IPS-18a (cell line): Measurements from ENCODE around the gene SYNGR1.

ENCODE experiments used
- H3K27ac ChIP-seq: one replicate; pipeline ENCODE4 v1.5.1; 2013; ENCODE audit warnings: low read length
- H3K27me3 ChIP-seq: one replicate; pipeline ENCODE4 v1.6.1; 2013; ENCODE audit warnings: mild to moderate bottlenecking, low read length; ENCODE audit not compliant: control insufficient read depth, insufficient read depth
- H3K36me3 ChIP-seq: one replicate; pipeline ENCODE4 v1.6.1; 2013; ENCODE audit warnings: low read depth, low read length; ENCODE audit not compliant: control insufficient read depth
- H3K4me1 ChIP-seq: one replicate; pipeline ENCODE4 v1.6.1; 2013; ENCODE audit warnings: low read depth, low read length; ENCODE audit not compliant: control insufficient read depth
- H3K4me3 ChIP-seq: one replicate; pipeline ENCODE4 v1.5.1; 2013; ENCODE audit warnings: low read length
- H3K9ac ChIP-seq: one replicate; pipeline ENCODE4 v1.6.1; 2013; ENCODE audit warnings: mild to moderate bottlenecking, low read length, moderate library complexity
- H3K9me3 ChIP-seq: one replicate; pipeline ENCODE4 v1.6.1; 2013; ENCODE audit warnings: low read depth, low read length; ENCODE audit not compliant: control insufficient read depth

The SYNGR1 gene

DNA sequence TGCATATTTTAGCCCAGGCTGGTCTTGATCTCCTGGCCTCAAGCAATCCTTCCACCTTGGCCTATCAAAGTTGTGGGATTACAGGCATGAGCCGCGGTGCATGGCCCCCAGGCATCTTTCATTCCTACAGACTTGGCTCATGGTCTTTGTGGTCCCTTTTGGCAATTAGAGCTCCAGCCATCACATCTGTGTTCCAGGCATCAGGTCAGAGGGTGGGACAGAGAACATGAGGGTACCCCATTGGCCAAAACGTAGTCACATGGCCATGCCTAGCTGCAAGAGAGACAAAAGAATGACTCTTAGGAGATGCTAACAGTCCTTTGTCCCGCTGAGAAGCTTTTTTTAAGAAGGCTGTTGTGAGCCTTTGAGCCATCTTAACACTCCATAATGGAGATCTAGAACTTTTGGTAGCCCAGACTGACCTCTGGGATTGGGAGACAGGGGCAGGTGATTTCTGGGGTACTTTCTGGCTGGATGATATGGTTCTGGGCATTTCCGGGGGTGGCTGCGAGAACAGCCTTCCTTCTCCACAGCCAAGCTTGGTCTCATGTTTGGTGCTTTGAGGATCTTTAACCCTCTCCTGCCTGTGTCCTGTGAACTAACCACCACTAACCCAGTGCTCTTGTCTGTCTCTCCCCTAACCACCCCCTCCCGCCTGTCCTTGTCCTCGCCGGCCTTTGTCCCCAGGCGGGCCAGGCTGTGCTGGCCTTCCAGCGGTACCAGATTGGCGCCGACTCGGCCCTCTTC is 31.4 kb downstream of the SYNGR1 start:
- Histone ChIP-seq H3K4me3 (no peak overlapping the region), H3K27me3 (no peaks in the 10 kb centered on the region), H3K27ac (no peak overlapping the region), H3K9me3 (no peaks in the 10 kb centered on the region), H3K36me3 (no peaks in the 10 kb centered on the region), H3K4me1 (no peaks in the 10 kb centered on the region), H3K9ac (no peak overlapping the region)

DNA sequence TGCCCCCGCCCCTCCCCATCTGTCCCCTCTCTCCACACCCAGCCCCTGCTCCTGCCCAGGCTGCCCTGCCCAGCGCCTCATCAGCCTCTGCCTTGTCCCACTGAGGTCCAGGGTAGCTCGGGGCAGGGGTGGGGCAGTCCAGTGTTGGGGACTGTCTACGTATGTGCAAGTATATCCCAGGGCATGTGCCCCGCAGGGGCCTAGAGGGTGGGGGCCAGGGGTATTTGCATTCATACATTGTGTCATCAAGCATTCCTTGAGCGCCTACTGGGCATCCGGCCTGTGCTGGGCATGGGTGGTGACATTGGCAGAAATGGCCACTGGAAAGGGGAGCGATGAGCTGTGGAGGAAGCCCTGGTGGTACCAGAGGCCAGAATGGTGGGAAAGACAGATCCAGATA is 32.1 kb downstream of the SYNGR1 start:
- Histone ChIP-seq H3K27me3 (no peaks in the 10 kb centered on the region), H3K4me3 (no peak overlapping the region), H3K4me1 (no peaks in the 10 kb centered on the region), H3K9ac (no peak overlapping the region), H3K36me3 (no peaks in the 10 kb centered on the region), H3K27ac (no peak overlapping the region), H3K9me3 (no peaks in the 10 kb centered on the region)

GRCh38 chr22:39382410-39382809 is 32.6 kb downstream of the SYNGR1 start:
- Histone ChIP-seq H3K4me3 (no peak overlapping the region), H3K27ac (no peak overlapping the region), H3K9ac (no peak overlapping the region), H3K4me1 (no peaks in the 10 kb centered on the region), H3K27me3 (no peaks in the 10 kb centered on the region), H3K36me3 (no peaks in the 10 kb centered on the region), H3K9me3 (no peaks in the 10 kb centered on the region)

DNA sequence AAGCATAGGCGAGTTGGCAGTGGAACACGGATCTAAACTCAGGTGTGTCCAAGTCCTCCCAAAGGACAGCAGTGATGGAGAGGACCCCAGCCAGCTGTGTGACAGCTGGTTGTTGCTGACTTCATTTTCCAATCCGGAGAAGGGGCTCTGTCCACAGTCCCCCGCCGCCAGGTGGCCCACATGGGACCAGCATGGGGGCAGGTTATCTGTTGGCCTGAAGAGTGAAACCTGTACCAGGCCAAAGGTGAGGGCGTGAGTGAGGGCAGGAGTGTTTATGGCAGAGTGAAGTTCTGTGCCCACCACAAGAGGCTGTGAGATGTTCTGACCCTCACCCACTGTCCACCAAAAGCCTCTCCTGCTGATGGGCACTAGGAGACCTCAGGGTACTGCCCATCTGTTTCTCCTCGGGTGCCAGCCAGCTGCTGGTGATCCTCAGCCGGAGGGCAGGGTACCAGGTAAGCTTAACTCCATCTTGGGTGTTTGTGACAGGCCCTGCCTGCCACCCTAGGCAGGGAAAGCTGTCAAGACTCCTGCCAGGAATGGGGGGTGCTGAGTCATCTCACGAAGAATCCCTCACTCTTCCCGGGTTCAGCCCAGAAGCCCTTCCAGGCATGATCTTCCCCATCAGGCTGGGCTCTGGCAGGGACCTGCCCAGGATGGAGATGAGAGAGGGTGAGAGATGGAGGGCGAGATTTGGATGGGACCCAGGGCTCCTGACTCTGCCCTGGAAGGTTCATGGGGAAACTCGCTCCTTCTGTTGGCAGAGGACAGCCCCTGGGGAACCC is 34.2 kb downstream of the SYNGR1 start:
- no peak overlapping the region for H3K27ac ChIP-seq
- H3K4me3 ChIP-seq, result no peak overlapping the region
- H3K9ac ChIP-seq, result no peak overlapping the region
- H3K9me3 ChIP-seq, result no peaks in the 10 kb centered on the region
- H3K36me3 ChIP-seq, result no peaks in the 10 kb centered on the region
- H3K27me3 ChIP-seq, result peaks cover 6% of the 10 kb centered on the region
- no peaks in the 10 kb centered on the region for H3K4me1 ChIP-seq

- Histone ChIP-seq H3K36me3 (no peaks in the 10 kb centered on the region), H3K27ac (no peak overlapping the region), H3K4me3 (no peak overlapping the region), H3K9ac (no peak overlapping the region), H3K27me3 (peaks cover 15% of the 10 kb centered on the region), H3K4me1 (no peaks in the 10 kb centered on the region), H3K9me3 (no peaks in the 10 kb centered on the region)
Measured at GRCh38 chr22:39384750-39385480, 35.1 kb downstream of the SYNGR1 start.

GRCh38 chr22:39388261-39389011 is 38.6 kb downstream of the SYNGR1 start:
- peaks cover 17% of the 10 kb centered on the region for H3K27me3 ChIP-seq
- no peak overlapping the region for H3K27ac ChIP-seq
- peak overlapping the region; percentile 56 for H3K4me3 ChIP-seq
- H3K9ac ChIP-seq, result no peak overlapping the region
- no peaks in the 10 kb centered on the region for H3K36me3 ChIP-seq
- no peaks in the 10 kb centered on the region for H3K9me3 ChIP-seq
- H3K4me1 ChIP-seq, result no peaks in the 10 kb centered on the region

DNA sequence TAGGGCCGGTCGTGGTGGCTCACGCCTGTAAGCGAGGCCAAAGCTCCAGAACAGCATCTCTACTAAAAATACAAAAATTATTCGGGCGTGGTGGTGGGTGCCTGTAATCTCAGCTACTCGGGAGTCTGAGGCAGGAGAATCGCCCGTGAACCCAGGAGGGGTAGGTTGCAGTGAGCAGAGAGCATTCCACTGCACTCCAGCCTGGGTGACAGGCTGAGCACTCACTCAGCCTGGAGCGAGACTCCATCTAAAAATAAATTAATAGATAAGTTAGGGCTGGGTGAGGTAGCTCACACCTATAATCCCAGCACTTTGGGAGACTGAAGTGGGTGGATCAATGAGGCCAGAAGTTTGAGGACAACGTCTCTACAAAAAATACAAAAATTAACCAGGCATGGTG is 39.6 kb downstream of the SYNGR1 start:
- Histone ChIP-seq H3K27me3 (peaks cover 17% of the 10 kb centered on the region), H3K4me1 (no peaks in the 10 kb centered on the region), H3K36me3 (no peaks in the 10 kb centered on the region), H3K4me3 (no peak overlapping the region), H3K27ac (no peak overlapping the region), H3K9me3 (no peaks in the 10 kb centered on the region), H3K9ac (no peak overlapping the region)

DNA sequence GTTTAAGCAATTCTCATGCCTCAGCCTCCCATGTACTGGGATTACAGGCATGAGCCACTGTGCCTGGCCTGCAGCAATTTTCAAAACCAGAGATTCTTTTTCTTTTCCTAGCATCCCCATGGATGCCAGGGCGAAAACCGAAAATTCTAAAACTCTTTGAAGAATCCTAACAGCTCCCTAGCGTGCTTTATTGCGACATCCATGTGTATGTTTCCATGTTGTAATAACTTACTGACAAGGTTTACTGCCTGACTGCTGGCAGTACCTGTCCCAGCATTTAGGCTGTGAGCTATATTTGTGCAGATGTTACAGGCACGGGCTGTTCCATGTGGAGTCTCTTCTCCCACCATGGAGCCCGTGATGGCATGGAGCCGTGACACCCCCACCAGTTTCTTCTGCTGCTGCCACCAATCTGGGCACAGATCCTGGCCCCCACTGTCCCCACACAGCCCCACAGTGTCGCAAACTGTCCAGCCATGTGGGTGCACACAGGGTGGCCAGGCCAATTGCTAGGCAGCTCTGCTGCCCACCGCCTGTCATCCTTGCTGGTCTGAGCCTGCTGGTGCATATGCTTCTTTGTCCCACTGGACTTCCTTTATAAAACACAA is 42.7 kb downstream of the SYNGR1 start:
- H3K4me3 ChIP-seq, result no peak overlapping the region
- no peaks in the 10 kb centered on the region for H3K36me3 ChIP-seq
- H3K4me1 ChIP-seq, result no peaks in the 10 kb centered on the region
- peaks cover 17% of the 10 kb centered on the region for H3K27me3 ChIP-seq
- no peak overlapping the region for H3K9ac ChIP-seq
- H3K9me3 ChIP-seq, result no peaks in the 10 kb centered on the region
- no peak overlapping the region for H3K27ac ChIP-seq

GRCh38 chr22:39395936-39396796 is 46.4 kb downstream of the SYNGR1 start:
- Histone ChIP-seq H3K4me1 (no peaks in the 10 kb centered on the region), H3K9ac (no peak overlapping the region), H3K27ac (no peak overlapping the region), H3K27me3 (no peaks in the 10 kb centered on the region), H3K4me3 (no peak overlapping the region), H3K9me3 (no peaks in the 10 kb centered on the region), H3K36me3 (no peaks in the 10 kb centered on the region)

GRCh38 chr22:39396797-39397195 is 47.0 kb downstream of the SYNGR1 start:
- no peak overlapping the region for H3K27ac ChIP-seq
- no peak overlapping the region for H3K9ac ChIP-seq
- no peaks in the 10 kb centered on the region for H3K9me3 ChIP-seq
- H3K4me1 ChIP-seq, result no peaks in the 10 kb centered on the region
- no peak overlapping the region for H3K4me3 ChIP-seq
- no peaks in the 10 kb centered on the region for H3K36me3 ChIP-seq
- H3K27me3 ChIP-seq, result no peaks in the 10 kb centered on the region
